Ascending aorta (tissue), 2 donors: ENCODE results near the gene DENND1B. TPM values are rescaled to one million over a fixed set of nuclear protein-coding genes. Genes with fewer than 3 reads are reported as not detected.

Experiments
- DNase-seq, 2 donors: peaks; one replicate each; pipeline ENCODE4 v3.0.0-alpha.2; 2019; ENCODE audit warnings: low spot score in 2 of 2
- H3K27ac ChIP-seq, 2 donors: fragments of 200-600 bp; sonication (generic); one replicate each; pipeline ENCODE4 v1.5.1; 2016 to 2017; ENCODE audit warnings: mild to moderate bottlenecking in 1 of 2
- H3K27me3 ChIP-seq: fragments of 200-600 bp; sonication (generic); one replicate; pipeline ENCODE4 v1.5.1; 2017
- H3K36me3 ChIP-seq, 2 donors: fragments of 200-600 bp; sonication (generic); one replicate each; pipeline ENCODE4 v1.5.1; 2016
- H3K4me1 ChIP-seq, 2 donors: fragments of 200-600 bp; sonication (generic); one replicate each; pipeline ENCODE4 v1.5.1; 2016 to 2017; ENCODE audit warnings: mild to moderate bottlenecking in 1 of 2
- H3K4me3 ChIP-seq, 2 donors: fragments of 200-600 bp; sonication (generic); one replicate each; pipeline ENCODE4 v1.5.1; 2016 to 2017; ENCODE audit warnings: mild to moderate bottlenecking in 1 of 2
- H3K9me3 ChIP-seq, 2 donors: fragments of 200-600 bp; sonication (generic); one replicate each; pipeline ENCODE4 v1.5.1; 2016
- CTCF ChIP-seq, 3 experiments: fragments of 200-600 bp in 2 of 3; fragments of 450-650 bp in 1 of 3; sonication (generic) in 2 of 3; IDR thresholded peaks; one replicate each; pipeline ENCODE4 v1.5.1; 2016 to 2019; ENCODE audit warnings: antibody characterized with exemption in 3 of 3, mild to moderate bottlenecking in 1 of 3, moderate library complexity in 1 of 3
- intact Hi-C: fragments of 100-400 bp; cut with DNase I; formaldehyde crosslinking; loops from one replicate; pipeline ENCODE4 v1.15.1; 2023
- total RNA-seq: library from RNA; depleted of rRNA; stranded (reverse); fragments of >200 nt; gene quantifications from one replicate; pipeline ENCODE4 v1.1.0, GENCODE V29; 2016

The DENND1B gene
- total RNA-seq, 1 donor from 2014 or later, result 12.2 TPM

DNA sequence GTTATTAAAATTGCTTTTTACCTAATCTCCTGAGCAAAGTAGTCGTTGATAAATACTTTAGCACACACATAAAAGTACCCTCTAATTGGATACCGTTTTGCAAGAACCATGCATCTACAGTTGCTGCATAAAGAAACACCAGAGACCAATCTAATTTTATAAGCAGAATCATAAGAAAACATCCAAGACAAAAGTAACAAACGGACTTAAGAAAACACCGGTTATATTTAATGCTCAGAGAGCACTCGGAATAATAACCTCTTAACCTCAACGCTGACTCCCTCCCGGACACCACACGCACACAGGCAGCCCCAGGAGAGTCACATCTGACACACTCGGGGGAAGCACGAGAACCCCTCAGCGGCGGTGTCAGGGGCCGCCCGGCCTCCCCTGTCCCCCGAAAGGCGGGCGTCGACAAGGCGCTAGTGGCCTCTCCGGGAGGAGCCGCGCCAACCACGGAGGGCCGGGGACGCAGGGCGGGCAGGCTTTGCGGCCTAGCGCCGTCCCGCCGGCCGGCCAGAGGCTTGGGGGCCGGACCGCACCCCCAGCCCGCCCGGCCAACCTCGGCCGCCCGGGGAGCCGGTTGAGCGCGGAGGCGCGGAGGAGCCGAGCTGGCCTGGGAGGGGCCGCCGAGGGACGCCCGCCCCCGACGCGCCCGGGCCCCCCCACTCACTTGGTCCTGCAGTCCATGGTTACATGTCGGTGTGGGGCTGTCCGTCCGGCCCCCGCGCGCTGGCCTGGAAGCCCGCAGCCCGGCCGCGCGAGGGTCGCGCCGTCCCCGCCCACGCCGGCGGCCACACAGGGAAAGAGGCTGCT, 606 bp downstream of the DENND1B start:
- H3K9me3 ChIP-seq, result no peaks in the 10 kb centered on the region
- DNase-seq, result peak in 1 of 2 donors; percentile 68
- no peak for TF ChIP-seq CTCF (IDR thresholded peaks at IDR 0.05)
- H3K36me3 ChIP-seq, result no peaks in the 10 kb centered on the region
- peak overlapping the region; percentile 74 to 96 for H3K27ac ChIP-seq
- peaks cover 0 to 9% of the 10 kb centered on the region in 2 donors for H3K4me1 ChIP-seq
- H3K4me3 ChIP-seq, result peak overlapping the region; percentile 89 to 99
- no peaks in the 10 kb centered on the region for H3K27me3 ChIP-seq
- intact Hi-C loops, result loop anchor here (5.0 to 10.0 kb wide), 2 partner anchors 128 to 380 kb away; partner anchors contain the start of genes C1orf53 and NEK7

- Histone ChIP-seq H3K27me3 (no peaks in the 10 kb centered on the region), H3K27ac (no peak overlapping the region), H3K4me1 (peaks cover 0 to 9% of the 10 kb centered on the region in 2 donors), H3K36me3 (no peaks in the 10 kb centered on the region), H3K4me3 (peak overlapping the region; percentile 89 to 99), H3K9me3 (no peaks in the 10 kb centered on the region)
- DNase-seq, result no peak
- TF ChIP-seq CTCF (IDR thresholded peaks at IDR 0.05), result no peak
- intact Hi-C loops, result loop anchor here (10.0 kb wide), 1 partner anchor 381 kb away; the partner anchor contains the start of gene NEK7
Observed at GRCh38 chr1:197773856-197774255, 1.4 kb downstream of the DENND1B start.

GRCh38 chr1:197771904-197772556, 3.2 kb downstream of the DENND1B start:
- TF ChIP-seq CTCF (IDR thresholded peaks at IDR 0.05), result no peak
- no peaks in the 10 kb centered on the region for H3K9me3 ChIP-seq
- peaks cover 0 to 9% of the 10 kb centered on the region in 2 donors for H3K4me1 ChIP-seq
- no peak overlapping the region for H3K27ac ChIP-seq
- H3K4me3 ChIP-seq, result no peak overlapping the region
- no peaks in the 10 kb centered on the region for H3K27me3 ChIP-seq
- no peak for DNase-seq
- intact Hi-C loops, result loop anchor here (10.0 kb wide), 1 partner anchor 383 kb away; the partner anchor contains the start of gene NEK7
- H3K36me3 ChIP-seq, result no peaks in the 10 kb centered on the region

DNA sequence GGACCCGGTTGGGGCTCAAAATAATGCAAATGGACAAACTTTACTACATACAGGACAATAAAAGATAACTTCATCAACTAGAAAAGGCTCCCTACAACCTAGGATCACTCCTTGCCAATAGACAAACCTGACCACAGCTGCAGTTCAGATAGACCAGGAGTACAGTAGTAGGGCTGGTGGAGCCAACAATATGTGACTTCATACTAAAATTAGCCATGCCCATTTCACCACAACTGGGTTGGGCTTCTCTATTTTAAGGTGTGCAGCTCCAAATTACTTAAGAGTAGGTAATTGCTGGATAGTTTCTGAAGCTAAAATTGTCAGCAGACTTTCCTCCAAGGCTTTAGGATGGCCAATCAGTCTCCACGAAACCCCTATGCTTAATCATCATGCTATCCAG, 3.9 kb downstream of the DENND1B start:
- H3K4me3 ChIP-seq, result no peak overlapping the region
- H3K4me1 ChIP-seq, result peaks cover 0 to 9% of the 10 kb centered on the region in 2 donors
- no peak for DNase-seq
- intact Hi-C loops, result loop anchor here (10.0 kb wide), 1 partner anchor 383 kb away; the partner anchor contains the start of gene NEK7
- no peaks in the 10 kb centered on the region for H3K36me3 ChIP-seq
- no peak overlapping the region for H3K27ac ChIP-seq
- H3K27me3 ChIP-seq, result no peaks in the 10 kb centered on the region
- no peaks in the 10 kb centered on the region for H3K9me3 ChIP-seq
- no peak for TF ChIP-seq CTCF (IDR thresholded peaks at IDR 0.05)

- no peaks in the 10 kb centered on the region for H3K9me3 ChIP-seq
- intact Hi-C loops, result loop anchor here (10.0 kb wide), 1 partner anchor 385 kb away; the partner anchor contains the start of gene NEK7
- H3K36me3 ChIP-seq, result no peaks in the 10 kb centered on the region
- no peak for TF ChIP-seq CTCF (IDR thresholded peaks at IDR 0.05)
- H3K27ac ChIP-seq, result no peak overlapping the region
- no peak overlapping the region for H3K4me3 ChIP-seq
- no peak for DNase-seq
- H3K27me3 ChIP-seq, result no peaks in the 10 kb centered on the region
- H3K4me1 ChIP-seq, result peaks cover 0 to 9% of the 10 kb centered on the region in 2 donors
Observed at GRCh38 chr1:197770243-197770642, 5.0 kb downstream of the DENND1B start.
